ENCODE measurements around the gene ACAN.
"Not testable (repeated sequence)": the region's sequence is repeated elsewhere in the genome, so short reads cannot be mapped to it uniquely, and the experiment has no call there.

ACAN gene

DNA sequence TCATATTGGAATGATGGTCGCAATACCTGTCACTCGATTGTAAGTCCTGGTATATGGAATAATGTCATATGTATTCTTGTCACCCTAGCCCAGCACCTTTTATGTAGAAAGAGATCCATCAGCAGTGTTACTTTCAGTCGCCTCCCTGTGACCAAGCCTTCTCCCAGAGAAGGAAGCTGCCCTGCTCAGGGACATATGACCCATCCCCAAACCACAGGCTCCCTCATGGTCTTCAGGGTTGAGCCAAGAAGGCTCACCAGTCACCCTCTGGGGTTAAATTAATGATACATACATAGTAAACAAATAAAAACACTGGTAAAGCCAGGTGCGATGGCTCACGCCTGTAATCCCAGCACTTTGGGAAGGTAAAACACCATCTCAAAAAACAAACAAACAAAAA, 114.5 kb downstream of the ACAN start:
- H3K4me3 ChIP-seq (replicated peaks; ENCODE audit: low read depth, low read length) = no peak overlapping the region
- no peak for TF ChIP-seq CTCF (IDR thresholded peaks at IDR 0.05; ENCODE audit: low read length, missing control alignments)
- DNase-seq (ENCODE audit: low read depth) = no peak

- TF ChIP-seq CTCF (IDR thresholded peaks at IDR 0.05; ENCODE audit: low read length, missing control alignments) = no peak
- DNase-seq (ENCODE audit: low read depth) = peak; percentile 97
- no peak overlapping the region for H3K4me3 ChIP-seq (replicated peaks; ENCODE audit: low read depth, low read length)
These were observed 115.5 kb downstream of the ACAN start for GRCh38 chr15:88918738-88919137.

DNA sequence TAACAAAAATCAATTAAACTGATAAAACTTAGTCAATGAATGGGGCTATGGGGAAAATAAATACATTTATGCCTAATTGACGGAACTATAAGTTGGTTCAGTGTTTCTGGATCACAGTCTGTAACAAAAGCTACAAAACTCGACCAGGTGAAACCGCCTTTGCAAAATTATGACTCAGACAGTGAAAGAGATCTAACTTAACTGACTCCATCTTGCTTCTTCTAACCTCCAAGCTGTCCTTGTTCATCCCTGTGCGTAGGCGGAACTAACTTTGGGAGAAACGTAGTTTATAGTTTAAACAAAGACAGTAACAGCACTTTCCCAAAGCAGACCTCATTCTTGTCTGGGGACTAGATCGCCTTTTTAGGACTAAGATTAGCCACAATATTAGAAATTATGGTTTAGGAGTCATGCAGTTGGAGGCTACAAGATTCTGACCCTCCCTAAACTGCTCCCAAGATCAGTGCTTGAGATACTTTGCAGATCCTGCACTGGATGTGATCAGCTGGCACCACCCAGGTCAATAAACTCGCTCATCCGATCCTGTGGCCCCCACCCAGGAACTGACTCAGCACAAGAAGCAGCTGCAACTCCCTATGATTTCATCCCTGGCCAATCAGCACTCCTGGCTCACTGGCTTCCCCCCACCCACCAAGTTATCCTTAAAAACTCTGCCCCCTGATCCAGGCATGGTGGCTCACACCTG, 117.1 kb downstream of the ACAN start:
- no peak for TF ChIP-seq CTCF (IDR thresholded peaks at IDR 0.05; ENCODE audit: low read length, missing control alignments)
- DNase-seq (ENCODE audit: low read depth) = peak; percentile 42
- H3K4me3 ChIP-seq (replicated peaks; ENCODE audit: low read depth, low read length) = no peak overlapping the region

GRCh38 chr15:88920892-88921435, 117.7 kb downstream of the ACAN start:
- H3K4me3 ChIP-seq (replicated peaks; ENCODE audit: low read depth, low read length) = not testable (repeated sequence)

More at GRCh38 chr15:88920892-88921435, 117.7 kb downstream of the ACAN start:
- DNase-seq (ENCODE audit: low read depth) = peak; percentile 53
